ENCODE results near the gene CCDC60.

DNA sequence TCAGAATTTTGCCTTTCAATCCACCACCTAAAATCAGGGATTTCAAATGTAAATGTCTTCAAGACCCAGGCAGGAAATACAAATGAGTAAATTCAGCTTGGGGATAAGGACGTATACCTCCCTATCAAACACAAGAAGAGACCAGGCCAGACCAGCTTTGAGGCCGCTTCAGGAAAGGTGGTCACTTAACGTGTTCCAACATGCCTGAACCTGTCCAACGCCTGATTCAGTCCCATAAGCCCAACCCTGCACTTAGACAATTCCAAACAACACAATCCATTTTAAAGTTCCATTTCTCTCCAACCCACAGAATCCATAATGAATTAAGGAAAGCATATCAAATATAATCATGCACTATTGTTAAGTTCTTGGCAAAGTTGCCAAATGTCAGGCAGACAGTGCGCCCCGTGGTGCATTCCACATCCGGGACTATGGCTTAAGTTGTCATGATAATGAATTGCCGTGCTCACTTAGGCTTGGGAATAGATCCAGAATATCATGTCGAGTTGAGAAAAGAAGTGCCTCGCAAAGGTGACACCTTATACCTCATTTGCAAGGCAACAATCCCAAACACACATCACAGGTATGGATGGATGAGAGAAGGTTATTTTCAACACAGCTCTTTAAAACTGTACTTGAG is 35.5 kb downstream of the CCDC60 start:
- TF ChIP-seq FOXP2 (optimal IDR thresholded peaks at IDR 0.05; ENCODE audit: borderline replicate concordance, extremely low read depth, extremely low read length, insufficient read depth) = no peak
- TF ChIP-seq POLR2AphosphoS5 (IDR thresholded peaks at IDR 0.05; ENCODE audit: low read depth, low read length) = no peak
- no peak for TF ChIP-seq SIN3A (IDR thresholded peaks at IDR 0.05; ENCODE audit: borderline replicate concordance, insufficient read depth, low read length)
